Measurements from ENCODE around the gene E2F6.

GRCh38 chr2:11435036-11435435 is 30.9 kb downstream of the E2F6 start:
- TF ChIP-seq, protein P1, sequence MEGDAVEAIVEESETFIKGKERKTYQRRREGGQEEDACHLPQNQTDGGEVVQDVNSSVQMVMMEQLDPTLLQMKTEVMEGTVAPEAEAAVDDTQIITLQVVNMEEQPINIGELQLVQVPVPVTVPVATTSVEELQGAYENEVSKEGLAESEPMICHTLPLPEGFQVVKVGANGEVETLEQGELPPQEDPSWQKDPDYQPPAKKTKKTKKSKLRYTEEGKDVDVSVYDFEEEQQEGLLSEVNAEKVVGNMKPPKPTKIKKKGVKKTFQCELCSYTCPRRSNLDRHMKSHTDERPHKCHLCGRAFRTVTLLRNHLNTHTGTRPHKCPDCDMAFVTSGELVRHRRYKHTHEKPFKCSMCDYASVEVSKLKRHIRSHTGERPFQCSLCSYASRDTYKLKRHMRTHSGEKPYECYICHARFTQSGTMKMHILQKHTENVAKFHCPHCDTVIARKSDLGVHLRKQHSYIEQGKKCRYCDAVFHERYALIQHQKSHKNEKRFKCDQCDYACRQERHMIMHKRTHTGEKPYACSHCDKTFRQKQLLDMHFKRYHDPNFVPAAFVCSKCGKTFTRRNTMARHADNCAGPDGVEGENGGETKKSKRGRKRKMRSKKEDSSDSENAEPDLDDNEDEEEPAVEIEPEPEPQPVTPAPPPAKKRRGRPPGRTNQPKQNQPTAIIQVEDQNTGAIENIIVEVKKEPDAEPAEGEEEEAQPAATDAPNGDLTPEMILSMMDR (IDR thresholded peaks at IDR 0.05) = no peak
- no peak for TF ChIP-seq ELF4 (CRISPR knock-in tag; IDR thresholded peaks at IDR 0.05; ENCODE audit: low read depth)
- no peak for TF ChIP-seq GABPB1 (CRISPR knock-in tag; IDR thresholded peaks at IDR 0.05)
- no peak for TF ChIP-seq NR2C2 (CRISPR knock-in tag; IDR thresholded peaks at IDR 0.05)
- TF ChIP-seq, protein P2, sequence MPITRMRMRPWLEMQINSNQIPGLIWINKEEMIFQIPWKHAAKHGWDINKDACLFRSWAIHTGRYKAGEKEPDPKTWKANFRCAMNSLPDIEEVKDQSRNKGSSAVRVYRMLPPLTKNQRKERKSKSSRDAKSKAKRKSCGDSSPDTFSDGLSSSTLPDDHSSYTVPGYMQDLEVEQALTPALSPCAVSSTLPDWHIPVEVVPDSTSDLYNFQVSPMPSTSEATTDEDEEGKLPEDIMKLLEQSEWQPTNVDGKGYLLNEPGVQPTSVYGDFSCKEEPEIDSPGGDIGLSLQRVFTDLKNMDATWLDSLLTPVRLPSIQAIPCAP (CRISPR knock-in tag; IDR thresholded peaks at IDR 0.05) = no peak
- TF ChIP-seq ESRRA (CRISPR knock-in tag; IDR thresholded peaks at IDR 0.05; ENCODE audit: borderline replicate concordance) = no peak
- no peak for TF ChIP-seq CREB1 (CRISPR knock-in tag; IDR thresholded peaks at IDR 0.05)
- TF ChIP-seq ZNF232 (CRISPR knock-in tag; IDR thresholded peaks at IDR 0.05) = no peak
- no peak for TF ChIP-seq TEAD4 (CRISPR knock-in tag; IDR thresholded peaks at IDR 0.05)
- no peak for TF ChIP-seq KAT7 (CRISPR knock-in tag; IDR thresholded peaks at IDR 0.05; ENCODE audit: borderline replicate concordance)
